Thoracic aorta (tissue), 2 donors: Measurements from ENCODE around the gene KIAA0232. TPM values are rescaled to one million over a fixed set of nuclear protein-coding genes. Genes with fewer than 3 reads are reported as not detected.

ENCODE experiments used
- ATAC-seq: fragments of 150-250 bp; one replicate; pipeline ENCODE4 v1.8.0; 2017; ENCODE audit warnings: low read depth; ENCODE audit not compliant: insufficient number of reproducible peaks, low FRiP score
- DNase-seq: peaks from one replicate; pipeline ENCODE4 v3.0.0-alpha.2; 2020; ENCODE audit warnings: low spot score
- H3K27ac ChIP-seq, 2 donors: fragments of 200-600 bp; sonication (generic); 1 replicate in 1 of 2; 2 replicates in 1 of 2; pipeline ENCODE4 v1.5.1; 2016; ENCODE audit warnings: mild to moderate bottlenecking in 2 of 2, moderate library complexity in 2 of 2
- H3K27me3 ChIP-seq: fragments of 200-600 bp; sonication (generic); replicated peaks from 2 replicates; pipeline ENCODE4 v1.6.0; 2016; ENCODE audit warnings: mild to moderate bottlenecking; ENCODE audit not compliant: insufficient read depth
- H3K36me3 ChIP-seq: fragments of 200-600 bp; sonication (generic); one replicate; pipeline ENCODE4 v1.5.1; 2016
- H3K4me1 ChIP-seq, 2 donors: fragments of 200-600 bp; sonication (generic); 1 replicate in 1 of 2; 2 replicates in 1 of 2; pipeline versions ENCODE4 v1.5.1 to v1.6.0; 2016; ENCODE audit warnings: low read depth in 2 of 2, mild to moderate bottlenecking in 1 of 2; ENCODE audit not compliant: control insufficient read depth in 1 of 2
- H3K4me3 ChIP-seq: fragments of 200-600 bp; sonication (generic); 2 replicates; pipeline ENCODE4 v1.5.1; 2016; ENCODE audit warnings: mild to moderate bottlenecking
- H3K9me3 ChIP-seq: fragments of 200-600 bp; sonication (generic); 2 replicates; pipeline ENCODE4 v1.5.1; 2016
- total RNA-seq, 2 donors: library from RNA; depleted of rRNA; stranded (reverse); fragments of >200 nt; gene quantifications; one replicate each; pipeline versions ENCODE4 v1.1.0 to v1.2.3, GENCODE V29; 2016
- TF ChIP-seq, protein P1 (sequence below): fragments of 200-600 bp; sonication (generic); IDR thresholded peaks from one replicate; pipeline ENCODE4 v1.5.1; 2019; ENCODE audit warnings: antibody characterized with exemption

KIAA0232 gene
- total RNA-seq, 2 donors from 2014 or later = 56.9 to 80.8 TPM

DNA sequence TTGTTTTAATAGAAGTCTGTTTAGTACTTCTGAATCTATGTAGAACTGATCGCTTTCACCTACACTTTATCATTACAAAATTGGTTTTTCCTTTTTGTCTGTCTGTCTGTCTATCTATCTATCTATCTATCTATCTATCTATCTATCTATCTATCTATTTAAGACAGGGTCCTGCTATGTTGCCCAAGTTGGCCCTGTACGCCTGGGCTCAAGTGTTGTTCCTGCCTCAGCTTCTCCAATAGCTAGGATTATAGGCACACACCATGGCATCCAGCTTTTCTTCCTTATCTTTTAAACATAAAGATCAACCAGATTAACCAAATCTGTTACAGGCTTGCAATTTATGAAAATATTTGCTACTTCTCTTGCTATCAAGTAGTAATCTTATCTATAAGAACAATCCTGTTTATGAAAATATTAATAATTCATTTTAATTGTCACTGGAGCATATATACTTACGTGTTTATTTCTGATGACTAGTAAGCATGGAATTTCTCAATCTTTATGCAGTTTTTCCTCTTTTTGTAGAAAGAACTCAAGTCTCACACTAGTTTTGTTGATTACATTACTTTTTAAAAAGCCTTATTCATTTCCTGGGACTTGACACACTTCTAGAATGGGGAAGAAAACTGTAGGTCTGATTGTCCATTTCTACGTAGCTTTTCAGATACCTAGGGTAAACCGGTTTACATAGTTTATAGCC is 24.5 kb downstream of the KIAA0232 start:
- peak overlapping the region in 1 of 2 donors; percentile 7 for H3K27ac ChIP-seq
- no peak overlapping the region for H3K4me3 ChIP-seq
- peaks cover 26 to 40% of the 10 kb centered on the region in 2 donors for H3K4me1 ChIP-seq
- TF ChIP-seq, protein P1, sequence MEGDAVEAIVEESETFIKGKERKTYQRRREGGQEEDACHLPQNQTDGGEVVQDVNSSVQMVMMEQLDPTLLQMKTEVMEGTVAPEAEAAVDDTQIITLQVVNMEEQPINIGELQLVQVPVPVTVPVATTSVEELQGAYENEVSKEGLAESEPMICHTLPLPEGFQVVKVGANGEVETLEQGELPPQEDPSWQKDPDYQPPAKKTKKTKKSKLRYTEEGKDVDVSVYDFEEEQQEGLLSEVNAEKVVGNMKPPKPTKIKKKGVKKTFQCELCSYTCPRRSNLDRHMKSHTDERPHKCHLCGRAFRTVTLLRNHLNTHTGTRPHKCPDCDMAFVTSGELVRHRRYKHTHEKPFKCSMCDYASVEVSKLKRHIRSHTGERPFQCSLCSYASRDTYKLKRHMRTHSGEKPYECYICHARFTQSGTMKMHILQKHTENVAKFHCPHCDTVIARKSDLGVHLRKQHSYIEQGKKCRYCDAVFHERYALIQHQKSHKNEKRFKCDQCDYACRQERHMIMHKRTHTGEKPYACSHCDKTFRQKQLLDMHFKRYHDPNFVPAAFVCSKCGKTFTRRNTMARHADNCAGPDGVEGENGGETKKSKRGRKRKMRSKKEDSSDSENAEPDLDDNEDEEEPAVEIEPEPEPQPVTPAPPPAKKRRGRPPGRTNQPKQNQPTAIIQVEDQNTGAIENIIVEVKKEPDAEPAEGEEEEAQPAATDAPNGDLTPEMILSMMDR = no peak
- DNase-seq = no peak
- no peak for ATAC-seq
- no peaks in the 10 kb centered on the region for H3K9me3 ChIP-seq
- no peaks in the 10 kb centered on the region for H3K36me3 ChIP-seq
- no peaks in the 10 kb centered on the region for H3K27me3 ChIP-seq

DNA sequence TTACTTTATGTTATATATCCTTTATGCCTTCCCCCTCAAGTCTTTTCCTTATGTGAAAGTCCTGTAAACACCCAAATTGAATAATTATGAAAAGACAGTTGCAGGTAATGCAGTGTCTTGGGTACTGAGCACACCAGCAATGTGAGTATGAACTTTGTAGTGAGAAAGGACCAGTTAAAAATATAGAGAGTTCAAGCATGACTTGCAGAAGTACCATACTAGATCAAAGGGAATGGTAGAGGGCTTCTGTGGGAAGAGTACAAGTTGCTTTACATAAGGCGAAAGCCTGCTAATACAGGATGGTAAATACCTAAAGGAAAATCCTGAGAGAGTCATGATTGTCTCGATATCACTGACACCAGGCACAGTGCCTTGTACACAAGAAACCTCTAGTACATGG is 25.7 kb downstream of the KIAA0232 start:
- TF ChIP-seq, protein P1 = no peak
- DNase-seq = no peak
- Histone ChIP-seq H3K9me3 (no peaks in the 10 kb centered on the region), H3K4me3 (no peak overlapping the region), H3K27me3 (no peaks in the 10 kb centered on the region), H3K4me1 (peaks cover 32 to 40% of the 10 kb centered on the region in 2 donors), H3K27ac (peak overlapping the region in 1 of 2 donors; percentile 7), H3K36me3 (no peaks in the 10 kb centered on the region)
- no peak for ATAC-seq

DNA sequence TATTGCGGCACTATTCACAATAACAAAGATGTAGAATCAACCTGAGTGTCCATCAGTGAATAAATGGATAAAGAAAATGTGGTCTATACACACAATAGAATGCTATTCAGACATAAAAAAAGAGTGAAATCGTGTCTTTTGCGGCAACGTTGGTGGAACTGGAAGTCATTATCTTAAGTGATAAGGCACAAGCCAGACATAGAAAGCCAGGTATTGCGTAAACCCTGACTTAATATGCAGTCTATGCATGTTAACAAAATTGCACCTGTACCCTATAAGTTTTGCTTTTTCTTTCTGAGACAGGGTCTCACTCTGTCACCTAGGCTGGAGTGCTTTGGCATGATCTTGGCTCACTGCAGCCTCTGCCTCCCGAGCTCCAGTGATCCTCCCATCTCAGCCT is 28.6 kb downstream of the KIAA0232 start:
- DNase-seq (no peak), ATAC-seq (no peak)
- H3K36me3 ChIP-seq = no peaks in the 10 kb centered on the region
- H3K4me3 ChIP-seq = no peak overlapping the region
- TF ChIP-seq, protein P1 = no peak
- no peaks in the 10 kb centered on the region for H3K9me3 ChIP-seq
- H3K27ac ChIP-seq = no peak overlapping the region
- peaks cover 27 to 41% of the 10 kb centered on the region in 2 donors for H3K4me1 ChIP-seq
- no peaks in the 10 kb centered on the region for H3K27me3 ChIP-seq

DNA sequence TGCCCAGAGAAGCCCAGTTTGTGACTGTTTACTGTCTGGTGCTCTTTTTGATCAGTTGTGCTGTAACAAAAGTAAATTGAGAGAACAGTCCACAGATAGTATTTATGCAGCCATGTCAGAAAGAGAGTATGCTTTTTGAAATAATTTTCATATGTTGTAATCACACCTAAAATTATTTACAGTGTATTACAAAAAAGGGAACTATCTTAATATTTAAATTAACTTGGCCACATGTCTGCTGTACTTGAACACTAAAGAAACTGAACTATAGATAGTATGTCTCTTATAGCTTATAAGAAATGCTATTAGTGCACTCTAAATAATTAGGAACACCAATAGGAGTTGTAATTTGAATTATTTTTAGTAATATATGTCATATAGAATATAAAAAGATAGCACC is 30.2 kb downstream of the KIAA0232 start:
- no peak for DNase-seq
- TF ChIP-seq, protein P1 = no peak
- Histone ChIP-seq H3K4me3 (no peak overlapping the region), H3K36me3 (no peaks in the 10 kb centered on the region), H3K27me3 (no peaks in the 10 kb centered on the region), H3K9me3 (no peaks in the 10 kb centered on the region), H3K27ac (no peak overlapping the region), H3K4me1 (peaks cover 23 to 39% of the 10 kb centered on the region in 2 donors)
- ATAC-seq = no peak

DNA sequence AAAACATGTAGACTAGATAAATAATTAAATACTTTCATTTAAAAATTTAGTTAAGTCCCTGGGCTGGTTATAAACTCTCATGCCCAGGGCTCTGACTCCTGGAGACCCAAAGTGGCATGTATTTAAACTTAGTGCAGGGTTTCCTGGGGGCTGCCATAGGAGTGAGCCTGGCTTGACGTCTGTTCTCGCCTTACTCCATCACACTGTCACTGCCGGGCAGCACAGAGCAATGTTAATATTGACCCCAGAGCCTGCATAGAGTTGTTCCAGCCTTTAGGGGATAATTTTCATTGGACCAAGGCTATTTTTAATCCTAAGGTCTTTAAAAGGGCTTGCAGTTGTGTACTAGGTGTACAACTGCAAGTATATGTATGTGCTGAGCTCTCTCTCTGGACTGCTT is 31.2 kb downstream of the KIAA0232 start:
- no peaks in the 10 kb centered on the region for H3K9me3 ChIP-seq
- H3K27ac ChIP-seq = no peak overlapping the region
- no peak for ATAC-seq
- no peak for DNase-seq
- no peak overlapping the region for H3K4me3 ChIP-seq
- no peaks in the 10 kb centered on the region for H3K36me3 ChIP-seq
- TF ChIP-seq, protein P1 = no peak
- peaks cover 18 to 32% of the 10 kb centered on the region in 2 donors for H3K4me1 ChIP-seq
- H3K27me3 ChIP-seq = no peaks in the 10 kb centered on the region
